Neural progenitor cell (in vitro differentiated cells): ENCODE results near the gene TNNC1.

Experiments used
- EZH2 ChIP-seq: fragments of 200-600 bp; sonication (generic); IDR thresholded peaks from 2 replicates; pipeline ENCODE4 v1.6.1; 2017; ENCODE audit warnings: antibody characterized with exemption, mild to moderate bottlenecking, moderate library complexity
- EZH2phosphoT487 ChIP-seq: fragments of 200-600 bp; sonication (generic); IDR thresholded peaks from 2 replicates; pipeline ENCODE4 v1.6.1; 2017; ENCODE audit warnings: antibody characterized with exemption
- TF ChIP-seq, protein P1 (sequence below): fragments of 200-600 bp; sonication (generic); IDR thresholded peaks from 2 replicates; pipeline ENCODE4 v1.5.1; 2017; ENCODE audit warnings: antibody characterized with exemption, mild to moderate bottlenecking

GRCh38 chr3:52440249-52440551 is 13.6 kb downstream of the TNNC1 start:
- TF ChIP-seq, protein P1, sequence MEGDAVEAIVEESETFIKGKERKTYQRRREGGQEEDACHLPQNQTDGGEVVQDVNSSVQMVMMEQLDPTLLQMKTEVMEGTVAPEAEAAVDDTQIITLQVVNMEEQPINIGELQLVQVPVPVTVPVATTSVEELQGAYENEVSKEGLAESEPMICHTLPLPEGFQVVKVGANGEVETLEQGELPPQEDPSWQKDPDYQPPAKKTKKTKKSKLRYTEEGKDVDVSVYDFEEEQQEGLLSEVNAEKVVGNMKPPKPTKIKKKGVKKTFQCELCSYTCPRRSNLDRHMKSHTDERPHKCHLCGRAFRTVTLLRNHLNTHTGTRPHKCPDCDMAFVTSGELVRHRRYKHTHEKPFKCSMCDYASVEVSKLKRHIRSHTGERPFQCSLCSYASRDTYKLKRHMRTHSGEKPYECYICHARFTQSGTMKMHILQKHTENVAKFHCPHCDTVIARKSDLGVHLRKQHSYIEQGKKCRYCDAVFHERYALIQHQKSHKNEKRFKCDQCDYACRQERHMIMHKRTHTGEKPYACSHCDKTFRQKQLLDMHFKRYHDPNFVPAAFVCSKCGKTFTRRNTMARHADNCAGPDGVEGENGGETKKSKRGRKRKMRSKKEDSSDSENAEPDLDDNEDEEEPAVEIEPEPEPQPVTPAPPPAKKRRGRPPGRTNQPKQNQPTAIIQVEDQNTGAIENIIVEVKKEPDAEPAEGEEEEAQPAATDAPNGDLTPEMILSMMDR, result no peak
- no peak for TF ChIP-seq EZH2phosphoT487
- no peak for TF ChIP-seq EZH2
